Embryonic facial prominence (tissue), 1 donor: ENCODE measurements around the gene LMAN1.

Experiments used
- DNase-seq: peaks from one replicate; pipeline ENCODE4 v3.0.0-alpha.2; 2016; ENCODE audit errors: extremely low spot score

Gene LMAN1

GRCh38 chr18:59358712-59359575 lies at the start of gene LMAN1:
Gene LMAN1 (minus strand): TSS chr18:59359265. CDS start chr18:59359244, 21 bp downstream.
- peak; percentile 89 for DNase-seq

- DNase-seq: peak; percentile 64
These were observed 43.5 kb upstream of the LMAN1 start for GRCh38 chr18:59402432-59403090.

GRCh38 chr18:59400407-59400806 lies 41.3 kb upstream of the LMAN1 start:
- DNase-seq: no peak

GRCh38 chr18:59395226-59396175 lies 36.4 kb upstream of the LMAN1 start:
- no peak for DNase-seq

GRCh38 chr18:59393381-59393780 lies 34.3 kb upstream of the LMAN1 start:
- DNase-seq: no peak

GRCh38 chr18:59388817-59389216 lies 29.8 kb upstream of the LMAN1 start:
- no peak for DNase-seq

- no peak for DNase-seq
These were observed 28.9 kb upstream of the LMAN1 start for GRCh38 chr18:59387687-59388565.

- DNase-seq: no peak
These were observed 28.0 kb upstream of the LMAN1 start for GRCh38 chr18:59386909-59387686.

GRCh38 chr18:59385191-59385590 lies 26.1 kb upstream of the LMAN1 start:
- no peak for DNase-seq

- DNase-seq: no peak
These were observed 24.8 kb upstream of the LMAN1 start for GRCh38 chr18:59383851-59384250.

GRCh38 chr18:59382383-59382782 lies 23.3 kb upstream of the LMAN1 start:
- no peak for DNase-seq

GRCh38 chr18:59381949-59382348 lies 22.9 kb upstream of the LMAN1 start:
- DNase-seq: no peak

GRCh38 chr18:59380706-59381105 lies 21.6 kb upstream of the LMAN1 start:
- no peak for DNase-seq

GRCh38 chr18:59379772-59380522 lies 20.9 kb upstream of the LMAN1 start:
- DNase-seq: no peak

- DNase-seq: no peak
These were observed 18.7 kb upstream of the LMAN1 start for GRCh38 chr18:59377613-59378337.

GRCh38 chr18:59376351-59376935 lies 17.4 kb upstream of the LMAN1 start:
- no peak for DNase-seq

GRCh38 chr18:59374128-59374527 lies 15.1 kb upstream of the LMAN1 start:
- DNase-seq: no peak

- DNase-seq: no peak
These were observed 13.9 kb upstream of the LMAN1 start for GRCh38 chr18:59372975-59373374.
